PFSK-1 (cell line): ENCODE data around the gene FOXB2.

Source experiments
- FOXP2 ChIP-seq: optimal IDR thresholded peaks from 2 replicates; pipeline ENCODE3; 2011; ENCODE audit warnings: borderline replicate concordance, control low read depth, inconsistent platforms; ENCODE audit not compliant: insufficient read depth; ENCODE audit errors: extremely low read length, extremely low read depth
- POLR2AphosphoS5 ChIP-seq: IDR thresholded peaks from 2 replicates; pipeline ENCODE4 v1.6.1; 2012; ENCODE audit warnings: low read depth, mild to moderate bottlenecking, control low read depth, low read length, moderate library complexity
- REST ChIP-seq, 2 experiments: IDR thresholded peaks; 2 replicates each; pipeline versions ENCODE4 v1.6.1 to v1.8.0; 2011 to 2012; ENCODE audit warnings: low read depth in 2 of 2, low read length in 2 of 2, control low read depth in 1 of 2, inconsistent platforms in 1 of 2, mild to moderate bottlenecking in 1 of 2, moderate library complexity in 1 of 2; ENCODE audit not compliant: insufficient read depth in 1 of 2
- SIN3A ChIP-seq: IDR thresholded peaks from 2 replicates; pipeline ENCODE4 v1.6.1; 2012; ENCODE audit warnings: mild to moderate bottlenecking, low read length, moderate library complexity, borderline replicate concordance; ENCODE audit not compliant: insufficient read depth
- TAF1 ChIP-seq: IDR thresholded peaks from 2 replicates; pipeline ENCODE4 v1.6.1; 2012; ENCODE audit warnings: low read length, control low read depth, borderline replicate concordance; ENCODE audit not compliant: insufficient read depth

Gene FOXB2

GRCh38 chr9:77016526-77017504, 2.6 kb upstream of the FOXB2 start:
- TF ChIP-seq TAF1, result no peak
- TF ChIP-seq SIN3A, result no peak
- TF ChIP-seq FOXP2, result no peak
- TF ChIP-seq POLR2AphosphoS5, result no peak
- TF ChIP-seq REST (IDR thresholded peaks at IDR 0.05; ENCODE audit: insufficient read depth in 1 of 2, low read depth in 2 of 2, low read length in 2 of 2), result no peak

GRCh38 chr9:77017505-77017894, 2.0 kb upstream of the FOXB2 start:
- TF ChIP-seq POLR2AphosphoS5 (no peak), TAF1 (no peak), FOXP2 (no peak), SIN3A (no peak), REST (IDR thresholded peaks at IDR 0.05; ENCODE audit: insufficient read depth in 1 of 2, low read depth in 2 of 2, low read length in 2 of 2) (no peak)

- no peak for TF ChIP-seq TAF1
- TF ChIP-seq FOXP2, result no peak
- TF ChIP-seq REST (IDR thresholded peaks at IDR 0.05; ENCODE audit: insufficient read depth in 1 of 2, low read depth in 2 of 2, low read length in 2 of 2), result no peak
- TF ChIP-seq POLR2AphosphoS5, result no peak
- TF ChIP-seq SIN3A, result no peak
Observed at GRCh38 chr9:77018058-77018968, 1.1 kb upstream of the FOXB2 start.

- TF ChIP-seq REST (IDR thresholded peaks at IDR 0.05; ENCODE audit: insufficient read depth in 1 of 2, low read depth in 2 of 2, low read length in 2 of 2) (no peak), FOXP2 (no peak), SIN3A (no peak), POLR2AphosphoS5 (no peak), TAF1 (no peak)
Observed at GRCh38 chr9:77018969-77019235, 553 bp upstream of the FOXB2 start.
